ENCODE measurements around the gene NTRK3. TPM values are rescaled to one million over a fixed set of nuclear protein-coding genes. Genes with fewer than 3 reads are reported as not detected.

Gene NTRK3
- total RNA-seq (2021) (not detected in 2 replicates), Bru-seq, nascent RNA (not detected), BruChase-seq, experiment 1, labeled RNA remaining after a 2-hour chase (not detected), BruChase-seq, experiment 2, labeled RNA remaining after a 6-hour chase (not detected)
- long read RNA-seq, result 0 reads

DNA sequence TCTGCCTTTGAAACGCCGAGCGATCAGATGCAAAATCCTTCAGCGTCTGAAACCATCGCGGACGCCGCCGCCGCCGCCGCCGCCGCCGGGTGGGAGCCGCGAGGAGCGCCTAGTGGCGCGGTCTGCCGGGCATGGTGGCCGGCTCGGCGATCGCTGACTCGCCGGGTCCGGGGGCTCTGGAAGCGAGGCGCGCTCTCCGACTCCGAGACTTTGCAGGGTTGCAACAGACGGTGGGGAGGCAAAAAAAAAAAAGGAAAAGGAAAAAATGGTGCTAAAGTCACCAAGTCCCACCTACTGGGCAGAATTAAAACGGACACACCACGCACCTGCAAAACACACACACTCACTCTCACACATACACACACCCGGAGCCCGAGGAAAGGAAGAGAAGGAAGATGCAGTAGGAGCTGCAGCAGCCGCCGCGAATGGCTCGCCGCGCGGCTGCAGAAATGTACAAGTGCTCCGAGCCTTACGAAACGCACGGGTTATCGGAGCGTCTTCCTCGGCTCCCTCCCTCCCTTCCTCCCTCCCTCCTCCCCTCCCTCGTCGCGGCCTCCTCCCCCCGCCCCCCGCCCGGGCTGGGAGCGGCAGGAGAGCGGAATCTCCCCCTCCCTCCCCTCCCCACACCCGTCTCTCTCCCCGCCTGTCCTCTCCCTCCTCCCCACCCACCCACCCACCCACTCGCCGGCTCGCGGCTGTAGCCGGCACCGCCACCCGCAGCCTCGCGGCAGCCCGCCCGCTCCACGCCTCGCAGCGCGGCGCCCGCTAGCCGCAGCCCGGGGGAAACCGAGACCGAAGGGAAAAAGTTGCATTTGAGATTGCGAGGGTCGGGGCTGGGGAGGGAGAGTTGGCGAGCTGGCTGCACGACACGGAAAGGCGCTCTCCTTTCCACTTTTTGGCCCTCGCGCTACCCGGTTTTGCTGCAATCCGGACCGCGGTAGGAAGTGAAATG is at the start of gene NTRK3:
Gene NTRK3 (minus strand): TSS at position 461 of the 952 bp plus-strand sequence. CDS start 586 bp downstream, outside the sequence.
- H3K9me2 ChIP-seq (ENCODE audit: insufficient read depth), result no peaks in the 10 kb centered on the region
- intact Hi-C loops (cut with micrococcal nuclease; ENCODE audit: unreplicated experiment), result no loop called here

DNA sequence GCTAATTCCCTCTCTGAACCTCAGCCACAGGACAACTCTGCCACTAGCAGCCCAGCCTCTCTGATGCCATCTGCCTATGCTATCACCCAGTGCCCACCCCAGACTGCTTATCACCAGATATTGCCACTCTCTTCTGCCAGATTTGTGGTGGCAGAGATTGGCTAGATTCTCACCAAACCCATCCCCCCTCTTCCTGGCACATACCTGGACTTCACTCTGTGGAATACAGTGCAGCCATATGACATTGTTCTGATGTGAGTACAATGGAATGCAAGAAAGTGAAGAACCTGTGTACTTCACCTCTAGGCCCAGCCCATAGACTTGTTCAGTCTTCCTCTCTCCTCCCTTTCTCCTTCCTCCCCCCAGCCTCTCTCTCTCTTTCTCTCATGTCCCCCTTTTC is 46.9 kb upstream of the NTRK3 start:
- intact Hi-C loops (cut with micrococcal nuclease; ENCODE audit: unreplicated experiment), result no loop called here
- CTCF ChIA-PET, result no interaction called here

More for the DNA sequence above, at the start of gene NTRK3:
- no TSS peak for BruUV-seq (replicated peaks)
- TF ChIP-seq, protein P1, sequence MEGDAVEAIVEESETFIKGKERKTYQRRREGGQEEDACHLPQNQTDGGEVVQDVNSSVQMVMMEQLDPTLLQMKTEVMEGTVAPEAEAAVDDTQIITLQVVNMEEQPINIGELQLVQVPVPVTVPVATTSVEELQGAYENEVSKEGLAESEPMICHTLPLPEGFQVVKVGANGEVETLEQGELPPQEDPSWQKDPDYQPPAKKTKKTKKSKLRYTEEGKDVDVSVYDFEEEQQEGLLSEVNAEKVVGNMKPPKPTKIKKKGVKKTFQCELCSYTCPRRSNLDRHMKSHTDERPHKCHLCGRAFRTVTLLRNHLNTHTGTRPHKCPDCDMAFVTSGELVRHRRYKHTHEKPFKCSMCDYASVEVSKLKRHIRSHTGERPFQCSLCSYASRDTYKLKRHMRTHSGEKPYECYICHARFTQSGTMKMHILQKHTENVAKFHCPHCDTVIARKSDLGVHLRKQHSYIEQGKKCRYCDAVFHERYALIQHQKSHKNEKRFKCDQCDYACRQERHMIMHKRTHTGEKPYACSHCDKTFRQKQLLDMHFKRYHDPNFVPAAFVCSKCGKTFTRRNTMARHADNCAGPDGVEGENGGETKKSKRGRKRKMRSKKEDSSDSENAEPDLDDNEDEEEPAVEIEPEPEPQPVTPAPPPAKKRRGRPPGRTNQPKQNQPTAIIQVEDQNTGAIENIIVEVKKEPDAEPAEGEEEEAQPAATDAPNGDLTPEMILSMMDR (conservative IDR thresholded peaks at IDR 0.05), result no peak
- TF ChIP-seq EZH2 (IDR thresholded peaks at IDR 0.05; ENCODE audit: low read depth), result no peak
- ChIA-PET POLR2A (ENCODE audit: unreplicated experiment) (no interaction called here), CTCF (no interaction called here)
- no peaks in the 10 kb centered on the region for H3F3A ChIP-seq (ENCODE audit: insufficient read depth, low read depth)
- no peak for DNase-seq
- H3K27me3 ChIP-seq (ENCODE audit: insufficient read depth, low read depth), result 0 out of 2 replicates have a peak, but pooled peaks cover 6% of the 10 kb centered on the region
- H3K36me3 ChIP-seq (ENCODE audit: low read depth), result no peaks in the 10 kb centered on the region
- H3K27ac ChIP-seq, result no peak within 1 kb of the TSS
- H4K20me1 ChIP-seq (ENCODE audit: insufficient read depth), result no peaks in the 10 kb centered on the region
- no peak within 1 kb of the TSS for H2AFZ ChIP-seq
- H3K4me2 ChIP-seq, result no peak within 1 kb of the TSS
- no peaks in the 10 kb centered on the region for H3K9me3 ChIP-seq (ENCODE audit: insufficient read depth, low read depth)
- H3K4me3 ChIP-seq, result no peak within 1 kb of the TSS
- no peaks in the 10 kb centered on the region for H3K79me2 ChIP-seq (ENCODE audit: low read depth)
- no peaks in the 10 kb centered on the region for H3K4me1 ChIP-seq (replicated peaks; ENCODE audit: insufficient read depth)

DNA sequence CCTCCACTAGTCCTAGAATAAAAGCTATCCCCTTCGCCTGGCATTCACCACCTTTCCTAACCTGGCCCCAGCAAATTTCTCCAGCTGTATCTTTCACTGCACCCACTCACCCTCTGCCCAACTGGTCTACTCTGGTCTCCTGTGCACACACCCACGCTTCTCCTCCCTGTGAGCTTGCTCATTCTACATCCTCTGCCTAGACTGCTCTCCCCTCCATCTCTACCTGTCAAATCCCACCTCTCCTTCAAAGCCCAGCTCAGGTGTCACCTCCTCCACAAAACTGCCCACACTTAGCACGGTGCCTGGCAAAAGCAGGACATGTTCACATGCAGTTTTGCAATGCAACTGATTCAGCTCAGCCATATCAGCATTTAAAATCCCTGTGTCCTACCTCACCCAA is 45.8 kb upstream of the NTRK3 start:
- intact Hi-C loops (cut with micrococcal nuclease; ENCODE audit: unreplicated experiment), result no loop called here
- no peaks in the 10 kb centered on the region for H4K20me1 ChIP-seq (ENCODE audit: insufficient read depth)
- POLR2A ChIA-PET (ENCODE audit: unreplicated experiment), result no interaction called here
- H3K9me2 ChIP-seq (ENCODE audit: insufficient read depth), result no peaks in the 10 kb centered on the region
- BruUV-seq (replicated peaks), result no TSS peak
- no peak for DNase-seq
- H3K4me2 ChIP-seq, result no peak overlapping the region
- CTCF ChIA-PET, result no interaction called here
- H3K4me3 ChIP-seq, result no peak overlapping the region
- TF ChIP-seq, protein P1 (conservative IDR thresholded peaks at IDR 0.05), result no peak
- TF ChIP-seq EZH2 (IDR thresholded peaks at IDR 0.05; ENCODE audit: low read depth), result no peak
- no peaks in the 10 kb centered on the region for H3K4me1 ChIP-seq (replicated peaks; ENCODE audit: insufficient read depth)
- H3K27me3 ChIP-seq (ENCODE audit: insufficient read depth, low read depth), result peaks cover 26% of the 10 kb centered on the region
- no peaks in the 10 kb centered on the region for H3K9me3 ChIP-seq (ENCODE audit: insufficient read depth, low read depth)
- no peaks in the 10 kb centered on the region for H3K36me3 ChIP-seq (ENCODE audit: low read depth)
- no peaks in the 10 kb centered on the region for H3F3A ChIP-seq (ENCODE audit: insufficient read depth, low read depth)
- no peak overlapping the region for H3K27ac ChIP-seq
- no peak overlapping the region for H2AFZ ChIP-seq
- H3K79me2 ChIP-seq (ENCODE audit: low read depth), result no peaks in the 10 kb centered on the region

More for the DNA sequence above, 46.9 kb upstream of the NTRK3 start:
- POLR2A ChIA-PET (ENCODE audit: unreplicated experiment), result no interaction called here
- Histone ChIP-seq H3K36me3 (ENCODE audit: low read depth) (no peaks in the 10 kb centered on the region), H3K4me3 (no peak overlapping the region), H3K4me1 (replicated peaks; ENCODE audit: insufficient read depth) (no peaks in the 10 kb centered on the region), H2AFZ (no peak overlapping the region), H4K20me1 (ENCODE audit: insufficient read depth) (no peaks in the 10 kb centered on the region), H3F3A (ENCODE audit: insufficient read depth, low read depth) (no peaks in the 10 kb centered on the region), H3K27ac (no peak overlapping the region), H3K4me2 (no peak overlapping the region), H3K79me2 (ENCODE audit: low read depth) (no peaks in the 10 kb centered on the region), H3K9me2 (ENCODE audit: insufficient read depth) (no peaks in the 10 kb centered on the region), H3K27me3 (ENCODE audit: insufficient read depth, low read depth) (peaks cover 28% of the 10 kb centered on the region), H3K9me3 (ENCODE audit: insufficient read depth, low read depth) (no peaks in the 10 kb centered on the region)
- no peak for DNase-seq
- no TSS peak for BruUV-seq (replicated peaks)
- TF ChIP-seq, protein P1 (conservative IDR thresholded peaks at IDR 0.05), result no peak
- TF ChIP-seq EZH2 (IDR thresholded peaks at IDR 0.05; ENCODE audit: low read depth), result no peak

All from PC-9 (cell line).